Stimulated activated CD4-positive, alpha-beta T cell treated with anti-CD3 and anti-CD28 coated beads, Interleukin-12 subunit alpha, Interleukin-12 subunit beta, amount 100 ng/mL, for 24 hours (primary cell): ENCODE results near the gene TBC1D16.
"Not testable (repeated sequence)": the region's sequence is repeated elsewhere in the genome, so short reads cannot be mapped to it uniquely, and the experiment has no call there.

Experiments
- DNase-seq, 2 experiments: peaks; one replicate each; pipeline ENCODE4 v3.0.0-alpha.2; 2020; ENCODE audit warnings: low read depth in 2 of 2

Gene TBC1D16

GRCh38 chr17:79913896-79914812 lies 121.5 kb downstream of the TBC1D16 start:
- DNase-seq = no peak

- DNase-seq = no peak
These were observed 122.2 kb downstream of the TBC1D16 start for GRCh38 chr17:79913451-79913850.

GRCh38 chr17:79912552-79913330 lies 122.9 kb downstream of the TBC1D16 start:
- no peak for DNase-seq

- DNase-seq = no peak
These were observed 124.0 kb downstream of the TBC1D16 start for GRCh38 chr17:79911430-79912399.

GRCh38 chr17:79910985-79911361 lies 124.7 kb downstream of the TBC1D16 start:
- no peak for DNase-seq

GRCh38 chr17:79909121-79909520 lies 126.6 kb downstream of the TBC1D16 start:
- DNase-seq = no peak

- DNase-seq = no peak
These were observed 127.8 kb downstream of the TBC1D16 start for GRCh38 chr17:79907850-79908249.

GRCh38 chr17:79907217-79907715 lies 128.4 kb downstream of the TBC1D16 start:
- DNase-seq = no peak

- no peak for DNase-seq
These were observed 129.8 kb downstream of the TBC1D16 start for GRCh38 chr17:79905832-79906231.

GRCh38 chr17:79904865-79905264 lies 130.8 kb downstream of the TBC1D16 start:
- no peak for DNase-seq

GRCh38 chr17:79902146-79902791 lies 133.4 kb downstream of the TBC1D16 start:
- DNase-seq = no peak

GRCh38 chr17:79901131-79901530 lies 134.5 kb downstream of the TBC1D16 start:
- no peak for DNase-seq

GRCh38 chr17:79899584-79899983 lies 136.1 kb downstream of the TBC1D16 start:
- no peak for DNase-seq

- DNase-seq = no peak
These were observed 138.2 kb downstream of the TBC1D16 start for GRCh38 chr17:79897243-79898063.

- DNase-seq = not testable (repeated sequence)
These were observed 142.2 kb downstream of the TBC1D16 start for GRCh38 chr17:79893457-79893856.

- no peak for DNase-seq
These were observed 143.0 kb downstream of the TBC1D16 start for GRCh38 chr17:79892457-79893241.

GRCh38 chr17:79891113-79891730 lies 144.4 kb downstream of the TBC1D16 start:
- DNase-seq = no peak

GRCh38 chr17:79890706-79891105 lies 145.0 kb downstream of the TBC1D16 start:
- DNase-seq = no peak
